GM23248 (cell line): ENCODE measurements around the gene TRAF7.

Source experiments
- EZH2 ChIP-seq: fragments of 200-600 bp; sonication (generic); IDR thresholded peaks from 2 replicates; pipeline ENCODE4 v1.6.1; 2018; ENCODE audit warnings: antibody characterized with exemption, mild to moderate bottlenecking; ENCODE audit not compliant: insufficient read depth, poor library complexity, severe bottlenecking
- EZH2phosphoT487 ChIP-seq: fragments of 200-600 bp; sonication (generic); IDR thresholded peaks from 2 replicates; pipeline ENCODE4 v1.6.1; 2018; ENCODE audit warnings: antibody characterized with exemption, moderate library complexity, mild to moderate bottlenecking, low read depth; ENCODE audit not compliant: insufficient read depth

DNA sequence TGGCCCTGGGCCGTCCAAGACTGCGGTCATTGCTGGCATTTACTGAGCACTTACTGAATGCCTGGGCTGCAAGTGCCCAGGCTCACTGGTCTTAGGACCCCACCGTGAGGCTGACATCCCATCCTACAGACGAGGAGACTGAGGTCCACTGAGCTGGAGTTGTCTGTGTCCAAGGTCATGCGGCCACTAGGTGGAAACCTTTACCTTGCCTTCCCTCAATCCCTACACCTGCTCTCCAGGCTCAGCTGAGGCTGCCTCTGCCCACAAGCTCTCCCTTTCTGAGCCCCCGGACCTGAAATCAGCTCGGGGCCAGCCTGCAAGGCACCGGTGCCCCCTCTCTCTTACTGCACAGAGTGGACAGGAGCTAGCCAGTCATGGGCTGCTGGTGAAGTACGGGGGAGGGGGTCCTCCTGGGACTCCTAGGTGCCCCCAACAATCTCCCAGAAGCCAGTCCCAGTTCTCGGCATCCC is 39.3 kb downstream of the TRAF7 start:
- TF ChIP-seq EZH2 (peak; percentile 8), EZH2phosphoT487 (no peak)
